Tibial nerve (tissue), 4 donors: Measurements from ENCODE around the gene SPTLC1.

ENCODE experiments used
- EP300 ChIP-seq, 2 donors: sonication (generic); formaldehyde crosslinking; IDR thresholded peaks; one replicate each; pipeline ENCODE4 v1.6.1; 2017; ENCODE audit warnings: antibody characterized with exemption in 2 of 2, mild to moderate bottlenecking in 1 of 2
- TF ChIP-seq, protein P1 (sequence below), 5 experiments: fragments of 200-600 bp in 3 of 5; fragments of 450-650 bp in 2 of 5; sonication (generic) in 3 of 5; IDR thresholded peaks; one replicate each; pipeline ENCODE4 v1.5.1; 2016 to 2019; ENCODE audit warnings: antibody characterized with exemption in 5 of 5, mild to moderate bottlenecking in 3 of 5, moderate library complexity in 2 of 5

DNA sequence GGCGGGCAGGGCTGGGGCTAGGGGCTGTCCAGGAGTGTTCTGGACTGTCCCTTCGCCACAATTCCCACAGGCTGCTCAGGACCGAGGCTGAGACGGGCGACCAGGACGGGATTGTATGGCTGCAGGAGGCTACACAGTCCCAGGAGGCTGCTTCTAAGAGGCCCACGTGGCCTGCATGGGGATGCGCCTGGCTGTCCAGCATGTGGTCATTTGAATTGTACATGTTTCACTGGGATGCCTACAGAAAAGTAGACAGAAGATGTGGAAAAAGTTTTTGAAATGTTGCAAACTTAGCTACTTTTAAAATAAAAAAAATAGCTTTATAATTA lies 32.6 kb upstream of the SPTLC1 start:
- TF ChIP-seq, protein P1, sequence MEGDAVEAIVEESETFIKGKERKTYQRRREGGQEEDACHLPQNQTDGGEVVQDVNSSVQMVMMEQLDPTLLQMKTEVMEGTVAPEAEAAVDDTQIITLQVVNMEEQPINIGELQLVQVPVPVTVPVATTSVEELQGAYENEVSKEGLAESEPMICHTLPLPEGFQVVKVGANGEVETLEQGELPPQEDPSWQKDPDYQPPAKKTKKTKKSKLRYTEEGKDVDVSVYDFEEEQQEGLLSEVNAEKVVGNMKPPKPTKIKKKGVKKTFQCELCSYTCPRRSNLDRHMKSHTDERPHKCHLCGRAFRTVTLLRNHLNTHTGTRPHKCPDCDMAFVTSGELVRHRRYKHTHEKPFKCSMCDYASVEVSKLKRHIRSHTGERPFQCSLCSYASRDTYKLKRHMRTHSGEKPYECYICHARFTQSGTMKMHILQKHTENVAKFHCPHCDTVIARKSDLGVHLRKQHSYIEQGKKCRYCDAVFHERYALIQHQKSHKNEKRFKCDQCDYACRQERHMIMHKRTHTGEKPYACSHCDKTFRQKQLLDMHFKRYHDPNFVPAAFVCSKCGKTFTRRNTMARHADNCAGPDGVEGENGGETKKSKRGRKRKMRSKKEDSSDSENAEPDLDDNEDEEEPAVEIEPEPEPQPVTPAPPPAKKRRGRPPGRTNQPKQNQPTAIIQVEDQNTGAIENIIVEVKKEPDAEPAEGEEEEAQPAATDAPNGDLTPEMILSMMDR (IDR thresholded peaks at IDR 0.05) = no peak
- TF ChIP-seq EP300 (IDR thresholded peaks at IDR 0.05) = no peak
